Measurements from ENCODE around the gene UBE2E2.
"Not testable (repeated sequence)": the region's sequence is repeated elsewhere in the genome, so short reads cannot be mapped to it uniquely, and the experiment has no call there.

DNA sequence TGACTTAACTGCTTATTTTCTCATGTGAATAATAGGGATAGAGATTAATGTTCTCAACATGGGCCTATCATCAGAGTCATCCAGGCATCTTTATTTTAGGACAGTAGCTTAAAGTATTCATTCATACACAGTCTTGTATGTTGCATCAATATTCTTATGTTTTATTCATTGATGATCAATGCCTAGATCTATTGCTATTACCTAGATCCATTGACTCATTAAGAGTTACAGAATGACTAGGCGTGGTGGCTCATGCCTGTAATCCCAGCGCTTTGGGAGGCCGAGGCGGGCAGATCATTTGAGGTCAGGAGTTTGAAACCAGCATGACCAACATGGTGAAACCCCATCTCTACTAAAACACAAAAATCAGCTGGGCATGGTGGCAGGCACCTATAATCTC is 26.3 kb upstream of the UBE2E2 start:
- TF ChIP-seq CTCF, EZH2, EZH2phosphoT487 (IDR thresholded peaks at IDR 0.05): not testable (repeated sequence)
